A549 (cell line): ENCODE measurements around the gene NTMT2.

ENCODE experiments used
- POLR2AphosphoS2 ChIP-seq: conservative IDR thresholded peaks from 2 replicates; pipeline ENCODE4 v1.6.1; 2012; ENCODE audit warnings: low read length, improper control_type of control experiment, inconsistent platforms
- TF ChIP-seq, protein P1 (sequence below): fragments of 200-600 bp; sonication (generic); IDR thresholded peaks from 2 replicates; pipeline ENCODE4 v1.6.1; 2016; ENCODE audit warnings: antibody characterized with exemption, mild to moderate bottlenecking, moderate library complexity

DNA sequence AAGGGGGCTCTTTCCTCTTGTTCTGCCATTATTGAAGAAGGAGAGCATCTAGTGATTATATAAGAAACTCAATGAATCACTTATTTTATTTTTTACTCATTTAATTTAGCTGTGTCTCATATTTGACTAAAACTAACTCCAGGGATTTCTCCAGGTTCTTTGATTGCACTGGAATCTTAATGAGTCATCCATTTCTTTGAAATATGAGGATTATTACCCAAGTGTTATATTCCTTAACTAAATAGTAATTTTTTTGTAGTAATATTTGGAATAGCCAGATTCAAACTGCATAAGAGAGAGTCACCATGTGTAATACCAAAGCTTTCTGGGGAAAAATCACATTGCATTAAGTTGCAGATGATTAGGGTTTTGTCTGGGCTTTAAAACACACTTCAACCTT lies 59.5 kb downstream of the NTMT2 start:
- TF ChIP-seq POLR2AphosphoS2: no peak
- TF ChIP-seq, protein P1, sequence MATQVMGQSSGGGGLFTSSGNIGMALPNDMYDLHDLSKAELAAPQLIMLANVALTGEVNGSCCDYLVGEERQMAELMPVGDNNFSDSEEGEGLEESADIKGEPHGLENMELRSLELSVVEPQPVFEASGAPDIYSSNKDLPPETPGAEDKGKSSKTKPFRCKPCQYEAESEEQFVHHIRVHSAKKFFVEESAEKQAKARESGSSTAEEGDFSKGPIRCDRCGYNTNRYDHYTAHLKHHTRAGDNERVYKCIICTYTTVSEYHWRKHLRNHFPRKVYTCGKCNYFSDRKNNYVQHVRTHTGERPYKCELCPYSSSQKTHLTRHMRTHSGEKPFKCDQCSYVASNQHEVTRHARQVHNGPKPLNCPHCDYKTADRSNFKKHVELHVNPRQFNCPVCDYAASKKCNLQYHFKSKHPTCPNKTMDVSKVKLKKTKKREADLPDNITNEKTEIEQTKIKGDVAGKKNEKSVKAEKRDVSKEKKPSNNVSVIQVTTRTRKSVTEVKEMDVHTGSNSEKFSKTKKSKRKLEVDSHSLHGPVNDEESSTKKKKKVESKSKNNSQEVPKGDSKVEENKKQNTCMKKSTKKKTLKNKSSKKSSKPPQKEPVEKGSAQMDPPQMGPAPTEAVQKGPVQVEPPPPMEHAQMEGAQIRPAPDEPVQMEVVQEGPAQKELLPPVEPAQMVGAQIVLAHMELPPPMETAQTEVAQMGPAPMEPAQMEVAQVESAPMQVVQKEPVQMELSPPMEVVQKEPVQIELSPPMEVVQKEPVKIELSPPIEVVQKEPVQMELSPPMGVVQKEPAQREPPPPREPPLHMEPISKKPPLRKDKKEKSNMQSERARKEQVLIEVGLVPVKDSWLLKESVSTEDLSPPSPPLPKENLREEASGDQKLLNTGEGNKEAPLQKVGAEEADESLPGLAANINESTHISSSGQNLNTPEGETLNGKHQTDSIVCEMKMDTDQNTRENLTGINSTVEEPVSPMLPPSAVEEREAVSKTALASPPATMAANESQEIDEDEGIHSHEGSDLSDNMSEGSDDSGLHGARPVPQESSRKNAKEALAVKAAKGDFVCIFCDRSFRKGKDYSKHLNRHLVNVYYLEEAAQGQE: no peak
